Muscle of leg (tissue), 16 donors: ENCODE measurements around the gene FAM76B. TPM values are rescaled to one million over a fixed set of nuclear protein-coding genes. Genes with fewer than 3 reads are reported as not detected.

Experiments
- DNase-seq: peaks from one replicate; pipeline ENCODE4 v3.0.0; 2013
- H3K27ac ChIP-seq: one replicate; pipeline ENCODE4 v1.5.1; 2013; ENCODE audit warnings: mild to moderate bottlenecking, low read length, control low read depth
- H3K27me3 ChIP-seq: one replicate; pipeline ENCODE4 v1.6.1; 2013; ENCODE audit warnings: low read length; ENCODE audit not compliant: control insufficient read depth, insufficient read depth
- H3K36me3 ChIP-seq: one replicate; pipeline ENCODE4 v1.6.1; 2013; ENCODE audit warnings: low read length; ENCODE audit not compliant: control insufficient read depth, insufficient read depth
- H3K4me1 ChIP-seq: one replicate; pipeline ENCODE4 v1.6.1; 2013; ENCODE audit warnings: low read length; ENCODE audit not compliant: control insufficient read depth, insufficient read depth
- H3K4me3 ChIP-seq: one replicate; pipeline ENCODE4 v1.5.1; 2013; ENCODE audit warnings: low read length, control low read depth
- H3K9me3 ChIP-seq: replicated peaks from 2 replicates; pipeline ENCODE4 v1.6.1; 2013; ENCODE audit warnings: low read depth, low read length; ENCODE audit not compliant: control insufficient read depth
- WGBS: methylation state at CpG from one replicate; pipeline ENCODE4 v1.1.5; 2013; ENCODE audit warnings: missing lambda C conversion rate; ENCODE audit not compliant: insufficient coverage; 5-methylcytosine and 5-hydroxymethylcytosine counted together
- long read RNA-seq, 11 donors: transcript quantifications; one replicate each; lab custom pipeline, GENCODE V29; 2026
- polyA plus RNA-seq, 8 donors: library from polyadenylated mRNA; unstranded; fragments of 120-200 nt; gene quantifications; one replicate each; pipeline versions ENCODE4 v1.2.1 to v1.2.3, GENCODE V29; 2013; ENCODE audit warnings: inconsistent platforms in 1 of 8, low replicate concordance in 1 of 8; ENCODE audit not compliant: insufficient read length in 8 of 8, insufficient read depth in 1 of 8
- total RNA-seq: library from RNA; stranded (reverse); fragments of 120-200 nt; gene quantifications from one replicate; pipeline ENCODE4 v1.2.4, GENCODE V29; 2013

The FAM76B gene
- total RNA-seq (24.8 TPM), polyA plus RNA-seq (10 to 100 TPM; 16.3 to 24.9 (median 21.8) TPM)
- long read RNA-seq, donor 1, partial matches to known transcripts, result 0 of 1 reads
- long read RNA-seq, donor 1, other reads (novel, unspliced or antisense), result 0 of 1 reads
- long read RNA-seq, donor 2, result 0 reads
- long read RNA-seq, donor 3, partial matches to known transcripts, result 31 of 49 reads
- long read RNA-seq, donor 3, other reads (novel, unspliced or antisense), result 14 of 49 reads
- long read RNA-seq, donor 4, partial matches to known transcripts, result 0 of 1 reads
- long read RNA-seq, donor 4, other reads (novel, unspliced or antisense), result 0 of 1 reads
- long read RNA-seq, donor 5, partial matches to known transcripts, result 5 of 7 reads
- long read RNA-seq, donor 5, other reads (novel, unspliced or antisense), result 0 of 7 reads
- long read RNA-seq, donor 6, partial matches to known transcripts, result 0 of 5 reads
- long read RNA-seq, donor 6, other reads (novel, unspliced or antisense), result 0 of 5 reads
- long read RNA-seq, donor 7, partial matches to known transcripts, result 0 of 3 reads
- long read RNA-seq, donor 7, other reads (novel, unspliced or antisense), result 0 of 3 reads
- long read RNA-seq, donor 8, partial matches to known transcripts, result 0 of 6 reads
- long read RNA-seq, donor 8, other reads (novel, unspliced or antisense), result 0 of 6 reads
- long read RNA-seq, donor 9, partial matches to known transcripts, result 0 of 3 reads
- long read RNA-seq, donor 9, other reads (novel, unspliced or antisense), result 0 of 3 reads
- long read RNA-seq, donor 10, partial matches to known transcripts, result 0 of 4 reads
- long read RNA-seq, donor 10, other reads (novel, unspliced or antisense), result 0 of 4 reads
- long read RNA-seq, donor 11, result 0 reads

GRCh38 chr11:95789506-95790122, at the start of gene FAM76B:
Gene FAM76B, minus strand, starts transcription at chr11:95789782. Its CDS starts 304 bp downstream, at chr11:95789478.
- H3K27me3 ChIP-seq, result no peaks in the 10 kb centered on the region
- peaks cover 2% of the 10 kb centered on the region for H3K36me3 ChIP-seq
- H3K27ac ChIP-seq, result peak within 1 kb of the TSS; percentile 100
- H3K9me3 ChIP-seq, result no peaks in the 10 kb centered on the region
- peak within 1 kb of the TSS; percentile 90 for H3K4me3 ChIP-seq
- WGBS, result 0% methylated on average over 43 of the region's 62 CpGs
- peak; percentile 100 for DNase-seq
- peaks cover 12% of the 10 kb centered on the region for H3K4me1 ChIP-seq

- no peaks in the 10 kb centered on the region for H3K27me3 ChIP-seq
- peak; percentile 81 for DNase-seq
- peaks cover 13% of the 10 kb centered on the region for H3K36me3 ChIP-seq
- H3K4me3 ChIP-seq, result no peak overlapping the region
- no peaks in the 10 kb centered on the region for H3K4me1 ChIP-seq
- WGBS, result no CpG with 5 or more reads among the region's 3 CpGs
- H3K27ac ChIP-seq, result no peak overlapping the region
- H3K9me3 ChIP-seq, result no peaks in the 10 kb centered on the region
Measured at GRCh38 chr11:95835768-95836488, 46.3 kb upstream of the FAM76B start.

GRCh38 chr11:95835351-95835750, 45.8 kb upstream of the FAM76B start:
- Histone ChIP-seq H3K4me1 (no peaks in the 10 kb centered on the region), H3K4me3 (no peak overlapping the region), H3K27ac (no peak overlapping the region), H3K9me3 (no peaks in the 10 kb centered on the region), H3K36me3 (peaks cover 13% of the 10 kb centered on the region), H3K27me3 (no peaks in the 10 kb centered on the region)
- DNase-seq, result peak; percentile 40
- WGBS, result 44% methylated on average over 1 of the region's 3 CpGs

GRCh38 chr11:95833378-95833777, 43.8 kb upstream of the FAM76B start:
- Histone ChIP-seq H3K4me1 (no peaks in the 10 kb centered on the region), H3K27me3 (no peaks in the 10 kb centered on the region), H3K9me3 (no peaks in the 10 kb centered on the region), H3K4me3 (no peak overlapping the region), H3K36me3 (peaks cover 20% of the 10 kb centered on the region), H3K27ac (no peak overlapping the region)
- no peak for DNase-seq
- no CpG with 5 or more reads among the region's 1 CpG for WGBS

GRCh38 chr11:95832763-95833162, 43.2 kb upstream of the FAM76B start:
- peaks cover 20% of the 10 kb centered on the region for H3K36me3 ChIP-seq
- H3K4me1 ChIP-seq, result no peaks in the 10 kb centered on the region
- H3K27me3 ChIP-seq, result no peaks in the 10 kb centered on the region
- DNase-seq, result no peak
- no peak overlapping the region for H3K4me3 ChIP-seq
- H3K9me3 ChIP-seq, result no peaks in the 10 kb centered on the region
- H3K27ac ChIP-seq, result no peak overlapping the region
- WGBS, result 44% methylated on average over 2 of the region's 3 CpGs

GRCh38 chr11:95831198-95831883, 41.8 kb upstream of the FAM76B start:
- Histone ChIP-seq H3K27me3 (no peaks in the 10 kb centered on the region), H3K4me3 (no peak overlapping the region), H3K9me3 (no peaks in the 10 kb centered on the region), H3K36me3 (peaks cover 21% of the 10 kb centered on the region), H3K4me1 (no peaks in the 10 kb centered on the region), H3K27ac (no peak overlapping the region)
- WGBS, result no CpG with 5 or more reads among the region's 2 CpGs
- DNase-seq, result no peak

- no peak overlapping the region for H3K27ac ChIP-seq
- H3K4me1 ChIP-seq, result no peaks in the 10 kb centered on the region
- peak; percentile 18 for DNase-seq
- WGBS, result no CpG with 5 or more reads among the region's 1 CpG
- no peaks in the 10 kb centered on the region for H3K27me3 ChIP-seq
- no peaks in the 10 kb centered on the region for H3K9me3 ChIP-seq
- peaks cover 18% of the 10 kb centered on the region for H3K36me3 ChIP-seq
- no peak overlapping the region for H3K4me3 ChIP-seq
Measured at GRCh38 chr11:95829580-95830259, 40.1 kb upstream of the FAM76B start.

- Histone ChIP-seq H3K4me3 (no peak overlapping the region), H3K36me3 (peaks cover 18% of the 10 kb centered on the region), H3K4me1 (no peaks in the 10 kb centered on the region), H3K27me3 (no peaks in the 10 kb centered on the region), H3K9me3 (no peaks in the 10 kb centered on the region), H3K27ac (no peak overlapping the region)
- 100% methylated on average over 1 of the region's 4 CpGs for whole genome bisulfite sequencing
- DNase-seq, result no peak
Measured at GRCh38 chr11:95827696-95828095, 38.1 kb upstream of the FAM76B start.

GRCh38 chr11:95821640-95822039, 32.1 kb upstream of the FAM76B start:
- no CpG with 5 or more reads among the region's 2 CpGs for WGBS
- H3K27ac ChIP-seq, result no peak overlapping the region
- H3K36me3 ChIP-seq, result peaks cover 15% of the 10 kb centered on the region

More at GRCh38 chr11:95821640-95822039, 32.1 kb upstream of the FAM76B start:
- H3K4me1 ChIP-seq, result no peaks in the 10 kb centered on the region
- DNase-seq, result no peak
- H3K9me3 ChIP-seq, result no peaks in the 10 kb centered on the region
- H3K27me3 ChIP-seq, result no peaks in the 10 kb centered on the region
- no peak overlapping the region for H3K4me3 ChIP-seq
